HG03135 (cell line): ENCODE measurements around the gene FADS6.
"Not testable (repeated sequence)": the region's sequence is repeated elsewhere in the genome, so short reads cannot be mapped to it uniquely, and the experiment has no call there.

Experiments
- ATAC-seq: cut with Tn5 transposase; IDR thresholded peaks from one replicate; pipeline ENCODE4 v1.9.1; 2021; ENCODE audit warnings: mild to moderate bottlenecking, moderate library complexity; ENCODE audit not compliant: unreplicated experiment

FADS6 gene

GRCh38 chr17:74870512-74870911 lies 22.9 kb downstream of the FADS6 start:
- no peak for ATAC-seq

- not testable (repeated sequence) for ATAC-seq
These were observed 23.4 kb downstream of the FADS6 start for GRCh38 chr17:74870028-74870427.

GRCh38 chr17:74868908-74869255 lies 24.6 kb downstream of the FADS6 start:
- no peak for ATAC-seq

GRCh38 chr17:74868251-74868907 lies 25.1 kb downstream of the FADS6 start:
- ATAC-seq = no peak

GRCh38 chr17:74866198-74866835 lies 27.1 kb downstream of the FADS6 start:
- no peak for ATAC-seq

GRCh38 chr17:74865504-74866197 lies 27.8 kb downstream of the FADS6 start:
- no peak for ATAC-seq

GRCh38 chr17:74864866-74865395 lies 28.5 kb downstream of the FADS6 start:
- no peak for ATAC-seq

- ATAC-seq = no peak
These were observed 29.1 kb downstream of the FADS6 start for GRCh38 chr17:74864297-74864865.

GRCh38 chr17:74863420-74864296 lies 29.8 kb downstream of the FADS6 start:
- ATAC-seq = no peak

GRCh38 chr17:74862919-74863318 lies 30.5 kb downstream of the FADS6 start:
- ATAC-seq = no peak

- no peak for ATAC-seq
These were observed 31.1 kb downstream of the FADS6 start for GRCh38 chr17:74862108-74862901.

- no peak for ATAC-seq
These were observed 31.7 kb downstream of the FADS6 start for GRCh38 chr17:74861662-74862107.

GRCh38 chr17:74860872-74861661 lies 32.4 kb downstream of the FADS6 start:
- no peak for ATAC-seq

- ATAC-seq = no peak
These were observed 33.1 kb downstream of the FADS6 start for GRCh38 chr17:74860229-74860871.

- ATAC-seq = no peak
These were observed 33.8 kb downstream of the FADS6 start, which contains the start of gene GRIN2C for GRCh38 chr17:74859459-74860228. Gene GRIN2C, minus strand, starts transcription at chr17:74859885. Its CDS starts 4,793 bp downstream, at chr17:74855092.

GRCh38 chr17:74858672-74859458 lies 34.6 kb downstream of the FADS6 start:
- no peak for ATAC-seq

- ATAC-seq = no peak
These were observed 36.2 kb downstream of the FADS6 start for GRCh38 chr17:74857191-74857590.
